Measurements from ENCODE around the gene LCLAT1.

Gene LCLAT1

GRCh38 chr2:30663806-30664205 lies 216.8 kb downstream of the LCLAT1 start:
- no peaks in the 10 kb centered on the region for H3K9me3 ChIP-seq (ENCODE audit: control insufficient read depth, insufficient read depth, low read length)
- H3K36me3 ChIP-seq (ENCODE audit: control insufficient read depth, insufficient read depth, low read length), result no peaks in the 10 kb centered on the region
- no peaks in the 10 kb centered on the region for H3K27me3 ChIP-seq (ENCODE audit: control insufficient read depth, insufficient read depth, low read length)
- H3K4me1 ChIP-seq (ENCODE audit: control insufficient read depth, insufficient read depth, low read length), result no peaks in the 10 kb centered on the region
- H3K4me3 ChIP-seq (ENCODE audit: low read length), result no peak overlapping the region
- H3K27ac ChIP-seq (ENCODE audit: low read length), result no peak overlapping the region
- no peak for DNase-seq (ENCODE audit: low read depth, low spot score)
- WGBS (ENCODE audit: insufficient coverage, insufficient read length), result no CpG with 5 or more reads among the region's 3 CpGs

GRCh38 chr2:30664761-30665358 lies 217.8 kb downstream of the LCLAT1 start:
- no peak for DNase-seq (ENCODE audit: low read depth, low spot score)
- Histone ChIP-seq H3K27me3 (ENCODE audit: control insufficient read depth, insufficient read depth, low read length) (no peaks in the 10 kb centered on the region), H3K9me3 (ENCODE audit: control insufficient read depth, insufficient read depth, low read length) (no peaks in the 10 kb centered on the region), H3K4me3 (ENCODE audit: low read length) (no peak overlapping the region), H3K36me3 (ENCODE audit: control insufficient read depth, insufficient read depth, low read length) (no peaks in the 10 kb centered on the region), H3K27ac (ENCODE audit: low read length) (no peak overlapping the region), H3K4me1 (ENCODE audit: control insufficient read depth, insufficient read depth, low read length) (no peaks in the 10 kb centered on the region)
- no CpG with 5 or more reads among the region's 8 CpGs for WGBS (ENCODE audit: insufficient coverage, insufficient read length)

GRCh38 chr2:30665761-30666265 lies 218.8 kb downstream of the LCLAT1 start:
- Histone ChIP-seq H3K4me1 (ENCODE audit: control insufficient read depth, insufficient read depth, low read length) (no peaks in the 10 kb centered on the region), H3K9me3 (ENCODE audit: control insufficient read depth, insufficient read depth, low read length) (no peaks in the 10 kb centered on the region), H3K27ac (ENCODE audit: low read length) (no peak overlapping the region), H3K4me3 (ENCODE audit: low read length) (no peak overlapping the region), H3K36me3 (ENCODE audit: control insufficient read depth, insufficient read depth, low read length) (no peaks in the 10 kb centered on the region), H3K27me3 (ENCODE audit: control insufficient read depth, insufficient read depth, low read length) (no peaks in the 10 kb centered on the region)
- WGBS (ENCODE audit: insufficient coverage, insufficient read length), result no CpG with 5 or more reads among the region's 3 CpGs
- no peak for DNase-seq (ENCODE audit: low read depth, low spot score)

- no peak for DNase-seq (ENCODE audit: low read depth, low spot score)
- Histone ChIP-seq H3K9me3 (ENCODE audit: control insufficient read depth, insufficient read depth, low read length) (no peaks in the 10 kb centered on the region), H3K4me1 (ENCODE audit: control insufficient read depth, insufficient read depth, low read length) (no peaks in the 10 kb centered on the region), H3K4me3 (ENCODE audit: low read length) (no peak overlapping the region), H3K36me3 (ENCODE audit: control insufficient read depth, insufficient read depth, low read length) (no peaks in the 10 kb centered on the region), H3K27me3 (ENCODE audit: control insufficient read depth, insufficient read depth, low read length) (no peaks in the 10 kb centered on the region), H3K27ac (ENCODE audit: low read length) (no peak overlapping the region)
- no CpG with 5 or more reads among the region's 4 CpGs for WGBS (ENCODE audit: insufficient coverage, insufficient read length)
Observed at GRCh38 chr2:30666266-30666874, 219.3 kb downstream of the LCLAT1 start.

GRCh38 chr2:30670453-30670852 lies 223.4 kb downstream of the LCLAT1 start:
- no CpG with 5 or more reads among the region's 2 CpGs for WGBS (ENCODE audit: insufficient coverage, insufficient read length)

GRCh38 chr2:30673127-30673526 lies 226.1 kb downstream of the LCLAT1 start:
- Histone ChIP-seq H3K4me3 (ENCODE audit: low read length) (no peak overlapping the region), H3K27ac (ENCODE audit: low read length) (no peak overlapping the region), H3K36me3 (ENCODE audit: control insufficient read depth, insufficient read depth, low read length) (no peaks in the 10 kb centered on the region), H3K9me3 (ENCODE audit: control insufficient read depth, insufficient read depth, low read length) (no peaks in the 10 kb centered on the region), H3K4me1 (ENCODE audit: control insufficient read depth, insufficient read depth, low read length) (no peaks in the 10 kb centered on the region), H3K27me3 (ENCODE audit: control insufficient read depth, insufficient read depth, low read length) (no peaks in the 10 kb centered on the region)
- DNase-seq (ENCODE audit: low read depth, low spot score), result no peak
- 100% methylated on average over 1 of the region's 4 CpGs for WGBS (ENCODE audit: insufficient coverage, insufficient read length)

More at GRCh38 chr2:30670453-30670852, 223.4 kb downstream of the LCLAT1 start:
- Histone ChIP-seq H3K9me3 (ENCODE audit: control insufficient read depth, insufficient read depth, low read length) (no peaks in the 10 kb centered on the region), H3K36me3 (ENCODE audit: control insufficient read depth, insufficient read depth, low read length) (no peaks in the 10 kb centered on the region), H3K27ac (ENCODE audit: low read length) (no peak overlapping the region), H3K4me3 (ENCODE audit: low read length) (no peak overlapping the region), H3K4me1 (ENCODE audit: control insufficient read depth, insufficient read depth, low read length) (no peaks in the 10 kb centered on the region), H3K27me3 (ENCODE audit: control insufficient read depth, insufficient read depth, low read length) (no peaks in the 10 kb centered on the region)
- DNase-seq (ENCODE audit: low read depth, low spot score), result no peak

GRCh38 chr2:30675758-30676157 lies 228.7 kb downstream of the LCLAT1 start:
- no peak for DNase-seq (ENCODE audit: low read depth, low spot score)
- 0 out of 2 replicates have a peak, but pooled peaks cover 1% of the 10 kb centered on the region for H3K4me1 ChIP-seq (ENCODE audit: control insufficient read depth, insufficient read depth, low read length)
- no CpG with 5 or more reads among the region's 2 CpGs for WGBS (ENCODE audit: insufficient coverage, insufficient read length)
- H3K27ac ChIP-seq (ENCODE audit: low read length), result no peak overlapping the region
- no peaks in the 10 kb centered on the region for H3K36me3 ChIP-seq (ENCODE audit: control insufficient read depth, insufficient read depth, low read length)
- H3K27me3 ChIP-seq (ENCODE audit: control insufficient read depth, insufficient read depth, low read length), result no peaks in the 10 kb centered on the region
- no peak overlapping the region for H3K4me3 ChIP-seq (ENCODE audit: low read length)
- no peaks in the 10 kb centered on the region for H3K9me3 ChIP-seq (ENCODE audit: control insufficient read depth, insufficient read depth, low read length)

GRCh38 chr2:30677231-30677630 lies 230.2 kb downstream of the LCLAT1 start:
- H3K27me3 ChIP-seq (ENCODE audit: control insufficient read depth, insufficient read depth, low read length), result no peaks in the 10 kb centered on the region
- H3K36me3 ChIP-seq (ENCODE audit: control insufficient read depth, insufficient read depth, low read length), result no peaks in the 10 kb centered on the region
- no peak for DNase-seq (ENCODE audit: low read depth, low spot score)
- H3K4me1 ChIP-seq (ENCODE audit: control insufficient read depth, insufficient read depth, low read length), result 0 out of 2 replicates have a peak, but pooled peaks cover 1% of the 10 kb centered on the region
- H3K27ac ChIP-seq (ENCODE audit: low read length), result no peak overlapping the region
- no peak overlapping the region for H3K4me3 ChIP-seq (ENCODE audit: low read length)
- no peaks in the 10 kb centered on the region for H3K9me3 ChIP-seq (ENCODE audit: control insufficient read depth, insufficient read depth, low read length)

GRCh38 chr2:30677861-30678385 lies 230.9 kb downstream of the LCLAT1 start:
- H3K9me3 ChIP-seq (ENCODE audit: control insufficient read depth, insufficient read depth, low read length), result no peaks in the 10 kb centered on the region
- no peak for DNase-seq (ENCODE audit: low read depth, low spot score)
- WGBS (ENCODE audit: insufficient coverage, insufficient read length), result no CpG with 5 or more reads among the region's 5 CpGs
- 0 out of 2 replicates have a peak, but pooled peaks cover 1% of the 10 kb centered on the region for H3K4me1 ChIP-seq (ENCODE audit: control insufficient read depth, insufficient read depth, low read length)
- no peak overlapping the region for H3K4me3 ChIP-seq (ENCODE audit: low read length)
- H3K27me3 ChIP-seq (ENCODE audit: control insufficient read depth, insufficient read depth, low read length), result no peaks in the 10 kb centered on the region
- H3K27ac ChIP-seq (ENCODE audit: low read length), result no peak overlapping the region
- H3K36me3 ChIP-seq (ENCODE audit: control insufficient read depth, insufficient read depth, low read length), result no peaks in the 10 kb centered on the region

GRCh38 chr2:30678410-30679137 lies 231.5 kb downstream of the LCLAT1 start:
- Histone ChIP-seq H3K4me3 (ENCODE audit: low read length) (no peak overlapping the region), H3K4me1 (ENCODE audit: control insufficient read depth, insufficient read depth, low read length) (0 out of 2 replicates have a peak, but pooled peaks cover 1% of the 10 kb centered on the region), H3K36me3 (ENCODE audit: control insufficient read depth, insufficient read depth, low read length) (no peaks in the 10 kb centered on the region), H3K27ac (ENCODE audit: low read length) (no peak overlapping the region), H3K9me3 (ENCODE audit: control insufficient read depth, insufficient read depth, low read length) (no peaks in the 10 kb centered on the region), H3K27me3 (ENCODE audit: control insufficient read depth, insufficient read depth, low read length) (no peaks in the 10 kb centered on the region)
- WGBS (ENCODE audit: insufficient coverage, insufficient read length), result no CpG with 5 or more reads among the region's 11 CpGs
- no peak for DNase-seq (ENCODE audit: low read depth, low spot score)

Measured in iPS DF 6.9 (cell line).